GM18861 (cell line): Measurements from ENCODE around the gene LRRTM2.
"Not testable (repeated sequence)": the region's sequence is repeated elsewhere in the genome, so short reads cannot be mapped to it uniquely, and the experiment has no call there.

Experiments
- ATAC-seq: cut with Tn5 transposase; IDR thresholded peaks from one replicate; pipeline ENCODE4 v1.9.1; 2021; ENCODE audit not compliant: unreplicated experiment

The LRRTM2 gene

GRCh38 chr5:138841531-138841930 is 33.6 kb downstream of the LRRTM2 start:
- ATAC-seq, result no peak

DNA sequence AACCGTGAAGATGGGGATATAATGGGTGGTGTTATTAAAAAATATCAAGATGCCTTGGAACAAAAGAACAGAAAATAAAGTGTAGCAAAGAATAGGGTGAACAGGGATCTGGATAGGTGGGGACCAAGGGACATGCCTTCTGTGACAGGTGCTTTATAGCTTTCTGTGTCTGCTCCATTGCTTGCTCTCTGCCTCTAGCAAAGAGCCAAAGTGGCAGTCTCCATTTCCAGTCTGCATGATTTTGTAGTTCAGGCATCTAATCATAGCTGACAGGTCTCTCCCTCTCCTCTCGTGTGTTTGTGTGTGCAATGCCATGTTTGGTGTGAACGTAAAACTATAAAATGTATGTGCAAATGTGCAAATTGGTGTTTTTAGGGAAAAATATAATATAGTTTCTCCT is 35.0 kb downstream of the LRRTM2 start:
- no peak for ATAC-seq

- ATAC-seq, result no peak
Observed at GRCh38 chr5:138837160-138837559, 38.0 kb downstream of the LRRTM2 start.

GRCh38 chr5:138834853-138835252 is 40.3 kb downstream of the LRRTM2 start:
- ATAC-seq, result not testable (repeated sequence)

- no peak for ATAC-seq
Observed at GRCh38 chr5:138833726-138834480, 41.2 kb downstream of the LRRTM2 start.

GRCh38 chr5:138833080-138833479 is 42.1 kb downstream of the LRRTM2 start:
- no peak for ATAC-seq

DNA sequence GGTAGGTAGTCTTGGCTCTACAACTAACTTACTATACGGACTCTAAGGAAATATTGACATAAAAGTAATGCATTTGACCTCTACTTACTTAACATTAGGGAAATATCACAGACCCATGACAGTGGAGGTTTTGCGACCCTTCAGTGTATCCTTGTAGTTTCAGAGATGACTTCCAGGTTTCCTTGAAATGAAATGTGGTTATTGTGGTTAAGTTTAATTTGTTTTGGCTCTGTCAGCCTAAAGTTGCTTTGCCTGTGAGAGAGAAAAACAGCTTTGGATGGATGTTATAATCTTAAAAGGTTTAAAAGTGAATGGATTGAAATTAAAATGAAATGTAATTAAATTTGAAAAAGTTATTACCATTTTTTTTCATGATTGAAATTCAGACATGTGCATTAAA is 42.9 kb downstream of the LRRTM2 start:
- ATAC-seq, result no peak

GRCh38 chr5:138831703-138832102 is 43.4 kb downstream of the LRRTM2 start:
- no peak for ATAC-seq

GRCh38 chr5:138829341-138829740 is 45.8 kb downstream of the LRRTM2 start:
- no peak for ATAC-seq

DNA sequence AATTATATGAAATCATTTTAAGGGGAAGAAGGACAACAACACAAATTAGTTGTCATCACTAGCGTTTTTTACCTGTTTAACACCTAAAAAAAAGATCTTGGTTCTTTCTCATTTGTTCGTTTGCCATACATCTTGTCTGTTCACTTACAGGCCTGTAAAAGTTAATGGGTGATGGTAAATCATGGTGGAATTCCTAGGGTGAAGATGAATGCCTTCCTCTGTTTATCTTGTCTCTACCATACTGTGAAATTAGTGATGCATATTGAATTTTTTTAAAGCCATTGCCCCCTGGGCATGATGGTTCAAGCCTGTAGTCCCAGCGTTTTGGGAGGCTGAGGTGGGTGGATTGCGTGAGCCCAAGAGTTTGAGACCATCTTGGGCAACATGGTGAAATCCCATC is 46.6 kb downstream of the LRRTM2 start:
- ATAC-seq, result no peak

GRCh38 chr5:138824924-138825863 is 49.9 kb downstream of the LRRTM2 start:
- ATAC-seq, result no peak

GRCh38 chr5:138824516-138824915 is 50.6 kb downstream of the LRRTM2 start:
- ATAC-seq, result no peak

- ATAC-seq, result no peak
Observed at GRCh38 chr5:138820695-138821094, 54.4 kb downstream of the LRRTM2 start.

- no peak for ATAC-seq
Observed at GRCh38 chr5:138819081-138819480, 56.1 kb downstream of the LRRTM2 start.
